Stomach smooth muscle (tissue), 2 donors: Measurements from ENCODE around the gene ZNF345.
A peak's percentile ranks its signal among the peaks of the same experiment; 100 is the strongest.

Experiments
- H3K27ac ChIP-seq: one replicate; pipeline ENCODE4 v1.7.0; 2013; ENCODE audit warnings: mild to moderate bottlenecking, low read length, inconsistent platforms
- H3K27me3 ChIP-seq, 2 donors: one replicate each; pipeline ENCODE4 v1.7.0; 2013; ENCODE audit warnings: low read length in 2 of 2; ENCODE audit not compliant: insufficient read depth in 2 of 2, control insufficient read depth in 1 of 2
- H3K36me3 ChIP-seq, 2 donors: one replicate each; pipeline ENCODE4 v1.7.0; 2013; ENCODE audit warnings: low read length in 2 of 2; ENCODE audit not compliant: control insufficient read depth in 2 of 2, insufficient read depth in 2 of 2
- H3K4me1 ChIP-seq: one replicate; pipeline ENCODE4 v1.7.0; 2013; ENCODE audit warnings: low read length; ENCODE audit not compliant: control insufficient read depth, insufficient read depth
- H3K4me3 ChIP-seq, 2 donors: one replicate each; pipeline ENCODE4 v1.7.0; 2013; ENCODE audit warnings: low read length in 2 of 2
- H3K9ac ChIP-seq, 2 donors: one replicate each; pipeline ENCODE4 v1.7.0; 2013; ENCODE audit warnings: low read length in 2 of 2, mild to moderate bottlenecking in 1 of 2
- H3K9me3 ChIP-seq, 2 donors: one replicate each; pipeline ENCODE4 v1.7.0; 2013; ENCODE audit warnings: low read length in 2 of 2; ENCODE audit not compliant: control insufficient read depth in 2 of 2
- donor health status: healthy.
- donor health status: Pancreatic carcinoma.

Gene ZNF345

GRCh38 chr19:36847968-36848367 lies 2.7 kb upstream of the ZNF345 start:
- Histone ChIP-seq H3K9ac (no peak overlapping the region), H3K36me3 (no peaks in the 10 kb centered on the region), H3K27me3 (no peaks in the 10 kb centered on the region), H3K4me3 (no peak overlapping the region), H3K27ac (no peak overlapping the region), H3K9me3 (no peaks in the 10 kb centered on the region), H3K4me1 (peaks cover 10% of the 10 kb centered on the region)

GRCh38 chr19:36849701-36850558 lies 746 bp upstream of the ZNF345 start:
- Histone ChIP-seq H3K27me3 (no peaks in the 10 kb centered on the region), H3K9me3 (peaks cover 0 to 3% of the 10 kb centered on the region in 2 donors), H3K36me3 (peaks cover 2 to 7% of the 10 kb centered on the region in 2 donors), H3K4me1 (peaks cover 10% of the 10 kb centered on the region), H3K9ac (peak overlapping the region; percentile 81 to 97), H3K27ac (peak overlapping the region; percentile 92), H3K4me3 (peak overlapping the region; percentile 100)

- H3K4me1 ChIP-seq = peaks cover 10% of the 10 kb centered on the region
- H3K27me3 ChIP-seq = no peaks in the 10 kb centered on the region
- H3K27ac ChIP-seq = no peak overlapping the region
- H3K9ac ChIP-seq = peak overlapping the region; percentile 81 to 97
- peak overlapping the region; percentile 100 for H3K4me3 ChIP-seq
- peaks cover 3 to 4% of the 10 kb centered on the region in 2 donors for H3K9me3 ChIP-seq
- H3K36me3 ChIP-seq = peaks cover 2 to 13% of the 10 kb centered on the region in 2 donors
These were observed 1.2 kb downstream of the ZNF345 start for GRCh38 chr19:36851898-36852297.

- peaks cover 37 to 58% of the 10 kb centered on the region in 2 donors for H3K9me3 ChIP-seq
- H3K4me1 ChIP-seq = no peaks in the 10 kb centered on the region
- H3K27ac ChIP-seq = no peak overlapping the region
- no peak overlapping the region for H3K9ac ChIP-seq
- H3K4me3 ChIP-seq = peak overlapping the region in 1 of 2 donors; percentile 17
- no peaks in the 10 kb centered on the region for H3K27me3 ChIP-seq
- peaks cover 19 to 24% of the 10 kb centered on the region in 2 donors for H3K36me3 ChIP-seq
These were observed 26.6 kb downstream of the ZNF345 start for GRCh38 chr19:36876993-36877938.

- Histone ChIP-seq H3K4me1 (no peaks in the 10 kb centered on the region), H3K27me3 (no peaks in the 10 kb centered on the region), H3K36me3 (peaks cover 38 to 56% of the 10 kb centered on the region in 2 donors), H3K27ac (no peak overlapping the region), H3K9me3 (peaks cover 56 to 59% of the 10 kb centered on the region in 2 donors), H3K4me3 (peak overlapping the region in 1 of 2 donors; percentile 40), H3K9ac (no peak overlapping the region)
These were observed 41.2 kb downstream of the ZNF345 start for GRCh38 chr19:36891768-36892357.

- H3K4me1 ChIP-seq = no peaks in the 10 kb centered on the region
These were observed 44.2 kb downstream of the ZNF345 start for GRCh38 chr19:36894849-36895383.

GRCh38 chr19:36898422-36898821 lies 47.7 kb downstream of the ZNF345 start:
- H3K36me3 ChIP-seq = peaks cover 37 to 45% of the 10 kb centered on the region in 2 donors
- peaks cover 36 to 45% of the 10 kb centered on the region in 2 donors for H3K9me3 ChIP-seq
- H3K4me1 ChIP-seq = no peaks in the 10 kb centered on the region
- H3K9ac ChIP-seq = no peak overlapping the region
- H3K27ac ChIP-seq = no peak overlapping the region
- peak overlapping the region in 1 of 2 donors; percentile 3 for H3K4me3 ChIP-seq
- H3K27me3 ChIP-seq = no peaks in the 10 kb centered on the region

More at GRCh38 chr19:36894849-36895383, 44.2 kb downstream of the ZNF345 start:
- Histone ChIP-seq H3K9me3 (peaks cover 54 to 68% of the 10 kb centered on the region in 2 donors), H3K27ac (no peak overlapping the region), H3K27me3 (no peaks in the 10 kb centered on the region), H3K9ac (no peak overlapping the region), H3K4me3 (peak overlapping the region; percentile 16 to 56), H3K36me3 (peaks cover 45 to 68% of the 10 kb centered on the region in 2 donors)

GRCh38 chr19:36915992-36916830 lies 65.5 kb downstream of the ZNF345 start, which contains the start of the genes ZNF568 and ZNF829:
Gene ZNF568 (plus strand): TSS chr19:36916332. CDS start chr19:36922771, 6,439 bp downstream.
Gene ZNF829 (minus strand): TSS chr19:36916291. CDS start chr19:36915167, 1,124 bp downstream.
- H3K27ac ChIP-seq = peak within 1 kb of the TSS; percentile 92
- H3K36me3 ChIP-seq = peaks cover 10 to 18% of the 10 kb centered on the region in 2 donors
- H3K4me1 ChIP-seq = peaks cover 10% of the 10 kb centered on the region
- H3K4me3 ChIP-seq = peak within 1 kb of the TSS; percentile 95 to 96
- H3K9ac ChIP-seq = peak within 1 kb of the TSS; percentile 94 to 95
- peaks cover 0 to 3% of the 10 kb centered on the region in 2 donors for H3K9me3 ChIP-seq
- no peaks in the 10 kb centered on the region for H3K27me3 ChIP-seq

- H3K36me3 ChIP-seq = peaks cover 13 to 17% of the 10 kb centered on the region in 2 donors
- H3K4me1 ChIP-seq = peaks cover 10% of the 10 kb centered on the region
- H3K27ac ChIP-seq = peak overlapping the region; percentile 92
- no peaks in the 10 kb centered on the region for H3K27me3 ChIP-seq
- H3K9ac ChIP-seq = peak overlapping the region; percentile 94 to 95
- no peaks in the 10 kb centered on the region for H3K9me3 ChIP-seq
- H3K4me3 ChIP-seq = peak overlapping the region; percentile 95 to 96
These were observed 66.3 kb downstream of the ZNF345 start for GRCh38 chr19:36916991-36917390.
